Prostate gland (tissue), 2 donors: ENCODE results near the gene PDE6C.

ENCODE experiments used
- POLR2AphosphoS5 ChIP-seq: sonication (generic); formaldehyde crosslinking; IDR thresholded peaks from one replicate; pipeline ENCODE4 v1.6.1; 2017; ENCODE audit warnings: antibody characterized with exemption
- TF ChIP-seq, protein P1 (sequence below), 4 experiments: fragments of 200-600 bp in 2 of 4; fragments of 450-650 bp in 2 of 4; sonication (generic) in 2 of 4; IDR thresholded peaks; 1 replicate in 3 of 4; 2 replicates in 1 of 4; pipeline ENCODE4 v1.5.1; 2016 to 2019; ENCODE audit warnings: antibody characterized with exemption in 4 of 4, mild to moderate bottlenecking in 2 of 4, moderate library complexity in 2 of 4

DNA sequence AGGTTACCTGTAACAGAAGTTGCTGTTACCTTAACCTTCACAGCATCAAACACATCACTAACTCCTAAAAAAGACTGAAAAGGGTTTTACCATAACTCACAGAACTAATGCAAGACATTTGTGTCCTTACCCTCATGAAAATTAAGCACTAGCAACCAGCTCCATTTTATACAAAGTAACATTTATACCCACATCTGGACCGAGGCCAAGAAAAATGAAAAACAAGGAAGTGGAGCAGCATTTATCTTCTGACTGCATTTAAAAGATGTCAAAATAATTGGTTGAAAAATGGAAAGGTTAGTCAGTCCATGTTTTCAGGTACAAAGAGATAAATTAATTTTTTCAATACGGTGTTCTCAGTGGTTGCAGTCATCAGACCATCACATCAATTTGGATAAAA lies 8.2 kb upstream of the PDE6C start:
- TF ChIP-seq, protein P1, sequence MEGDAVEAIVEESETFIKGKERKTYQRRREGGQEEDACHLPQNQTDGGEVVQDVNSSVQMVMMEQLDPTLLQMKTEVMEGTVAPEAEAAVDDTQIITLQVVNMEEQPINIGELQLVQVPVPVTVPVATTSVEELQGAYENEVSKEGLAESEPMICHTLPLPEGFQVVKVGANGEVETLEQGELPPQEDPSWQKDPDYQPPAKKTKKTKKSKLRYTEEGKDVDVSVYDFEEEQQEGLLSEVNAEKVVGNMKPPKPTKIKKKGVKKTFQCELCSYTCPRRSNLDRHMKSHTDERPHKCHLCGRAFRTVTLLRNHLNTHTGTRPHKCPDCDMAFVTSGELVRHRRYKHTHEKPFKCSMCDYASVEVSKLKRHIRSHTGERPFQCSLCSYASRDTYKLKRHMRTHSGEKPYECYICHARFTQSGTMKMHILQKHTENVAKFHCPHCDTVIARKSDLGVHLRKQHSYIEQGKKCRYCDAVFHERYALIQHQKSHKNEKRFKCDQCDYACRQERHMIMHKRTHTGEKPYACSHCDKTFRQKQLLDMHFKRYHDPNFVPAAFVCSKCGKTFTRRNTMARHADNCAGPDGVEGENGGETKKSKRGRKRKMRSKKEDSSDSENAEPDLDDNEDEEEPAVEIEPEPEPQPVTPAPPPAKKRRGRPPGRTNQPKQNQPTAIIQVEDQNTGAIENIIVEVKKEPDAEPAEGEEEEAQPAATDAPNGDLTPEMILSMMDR (IDR thresholded peaks at IDR 0.05) = no peak
- TF ChIP-seq POLR2AphosphoS5 = no peak
